ENCODE data around the gene PLPPR5. TPM values are rescaled to one million over a fixed set of nuclear protein-coding genes. Genes with fewer than 3 reads are reported as not detected.

PLPPR5 gene
- total RNA-seq, 1 donor from 2014 or later = not detected

DNA sequence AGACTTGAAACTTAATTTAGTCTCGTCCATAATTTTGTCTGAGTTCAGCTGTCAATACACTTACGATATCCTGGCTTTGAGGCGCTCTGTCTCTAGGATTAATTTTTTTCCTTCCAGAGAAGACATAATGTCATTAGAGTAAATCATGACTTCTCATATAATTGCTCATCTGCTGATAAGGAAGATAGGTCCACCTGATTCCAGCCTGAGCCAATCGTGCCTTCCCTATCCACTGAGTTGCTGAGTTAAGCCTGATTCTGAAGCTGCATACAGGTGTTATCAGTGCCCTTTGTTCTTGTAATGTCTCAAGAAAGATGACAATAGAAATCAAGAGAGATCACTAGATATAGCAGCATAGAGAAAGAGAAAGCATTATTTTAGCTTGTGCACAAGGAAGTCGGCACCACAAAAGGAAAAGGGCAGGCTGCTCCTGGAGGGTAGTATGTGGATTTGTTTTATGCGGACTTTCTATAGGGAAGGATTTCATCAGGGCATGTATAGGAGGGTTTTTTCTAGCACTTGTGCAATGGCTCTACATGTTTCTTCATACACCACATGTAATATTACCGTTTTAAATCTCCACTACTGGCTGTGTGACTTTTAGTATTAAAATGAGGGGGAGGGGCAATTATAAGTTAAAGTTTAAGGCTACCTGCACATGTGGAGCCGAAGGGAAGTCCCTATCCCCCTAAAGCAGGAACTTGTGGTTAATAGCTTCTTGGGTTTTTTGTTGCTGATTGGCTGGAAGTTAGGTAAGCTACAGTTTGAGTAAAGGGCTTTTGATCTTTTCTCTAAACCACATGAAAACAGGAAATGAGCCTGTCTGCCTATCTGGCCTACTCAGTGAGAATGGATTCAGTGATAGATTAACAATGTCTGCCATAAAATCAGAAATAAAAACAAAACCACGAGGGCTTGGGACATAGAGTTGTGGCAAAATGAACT lies 133.4 kb downstream of the PLPPR5 start:
- Mint-ChIP-seq H3K4me3 (ENCODE audit: unreplicated experiment) (no peak overlapping the region), H3K4me1 (ENCODE audit: low read depth) (no peaks in the 10 kb centered on the region), H3K27ac (ENCODE audit: unreplicated experiment) (no peak overlapping the region), H3K36me3 (ENCODE audit: low read depth) (no peaks in the 10 kb centered on the region), H3K9me3 (ENCODE audit: low read depth) (no peaks in the 10 kb centered on the region), H3K27me3 (ENCODE audit: low read depth) (peaks cover 5% of the 10 kb centered on the region)
- DNase-seq (ENCODE audit: low spot score) = no peak
- TF ChIP-seq, protein P1, sequence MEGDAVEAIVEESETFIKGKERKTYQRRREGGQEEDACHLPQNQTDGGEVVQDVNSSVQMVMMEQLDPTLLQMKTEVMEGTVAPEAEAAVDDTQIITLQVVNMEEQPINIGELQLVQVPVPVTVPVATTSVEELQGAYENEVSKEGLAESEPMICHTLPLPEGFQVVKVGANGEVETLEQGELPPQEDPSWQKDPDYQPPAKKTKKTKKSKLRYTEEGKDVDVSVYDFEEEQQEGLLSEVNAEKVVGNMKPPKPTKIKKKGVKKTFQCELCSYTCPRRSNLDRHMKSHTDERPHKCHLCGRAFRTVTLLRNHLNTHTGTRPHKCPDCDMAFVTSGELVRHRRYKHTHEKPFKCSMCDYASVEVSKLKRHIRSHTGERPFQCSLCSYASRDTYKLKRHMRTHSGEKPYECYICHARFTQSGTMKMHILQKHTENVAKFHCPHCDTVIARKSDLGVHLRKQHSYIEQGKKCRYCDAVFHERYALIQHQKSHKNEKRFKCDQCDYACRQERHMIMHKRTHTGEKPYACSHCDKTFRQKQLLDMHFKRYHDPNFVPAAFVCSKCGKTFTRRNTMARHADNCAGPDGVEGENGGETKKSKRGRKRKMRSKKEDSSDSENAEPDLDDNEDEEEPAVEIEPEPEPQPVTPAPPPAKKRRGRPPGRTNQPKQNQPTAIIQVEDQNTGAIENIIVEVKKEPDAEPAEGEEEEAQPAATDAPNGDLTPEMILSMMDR (IDR thresholded peaks at IDR 0.05) = no peak

DNA sequence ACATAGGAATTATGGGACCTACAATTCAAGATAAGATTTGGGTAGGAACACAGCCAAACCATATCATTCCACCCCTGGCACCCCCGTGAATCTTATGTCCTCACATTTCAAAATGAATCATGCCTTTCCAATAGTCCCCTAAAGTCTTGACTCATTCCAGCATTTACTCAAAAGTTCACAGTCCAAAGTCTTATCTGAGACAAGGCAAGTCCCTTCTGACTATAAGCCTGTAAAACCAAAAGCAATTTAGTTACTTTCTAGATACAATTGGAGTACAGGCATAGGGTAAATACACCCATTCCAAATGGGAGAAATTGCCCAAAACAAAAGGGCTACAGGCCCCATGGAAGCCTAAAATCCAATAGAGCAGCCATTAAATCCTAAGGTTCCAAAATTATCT lies 138.9 kb downstream of the PLPPR5 start:
- TF ChIP-seq, protein P1 (IDR thresholded peaks at IDR 0.05) = no peak
- H3K36me3 Mint-ChIP-seq (ENCODE audit: low read depth) = no peaks in the 10 kb centered on the region
- H3K27ac Mint-ChIP-seq (ENCODE audit: unreplicated experiment) = no peak overlapping the region
- no peaks in the 10 kb centered on the region for H3K4me1 Mint-ChIP-seq (ENCODE audit: low read depth)
- peaks cover 9% of the 10 kb centered on the region for H3K27me3 Mint-ChIP-seq (ENCODE audit: low read depth)
- no peak for DNase-seq (ENCODE audit: low spot score)
- H3K9me3 Mint-ChIP-seq (ENCODE audit: low read depth) = peaks cover 3% of the 10 kb centered on the region
- no peak overlapping the region for H3K4me3 Mint-ChIP-seq (ENCODE audit: unreplicated experiment)

DNA sequence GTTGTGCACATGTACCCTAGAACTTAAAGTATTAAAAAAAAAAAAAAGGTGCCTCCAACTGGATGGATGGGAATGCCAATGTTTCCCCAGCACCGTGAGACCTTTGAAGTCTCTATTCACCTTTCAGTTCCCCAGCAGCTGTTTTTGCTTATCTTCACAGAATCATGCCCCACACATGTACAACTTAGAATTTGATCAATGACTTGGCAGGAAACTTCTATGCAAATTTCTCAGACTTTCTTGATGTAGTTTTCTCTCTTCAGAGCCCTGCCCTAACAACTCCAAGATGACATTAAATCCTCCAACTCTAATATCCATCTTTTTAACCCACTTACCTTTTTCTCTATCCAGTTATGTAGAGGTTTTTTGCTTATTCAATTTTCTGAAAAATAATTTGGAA lies 144.3 kb downstream of the PLPPR5 start:
- DNase-seq (ENCODE audit: low spot score) = no peak
- TF ChIP-seq, protein P1 (IDR thresholded peaks at IDR 0.05) = no peak

DNA sequence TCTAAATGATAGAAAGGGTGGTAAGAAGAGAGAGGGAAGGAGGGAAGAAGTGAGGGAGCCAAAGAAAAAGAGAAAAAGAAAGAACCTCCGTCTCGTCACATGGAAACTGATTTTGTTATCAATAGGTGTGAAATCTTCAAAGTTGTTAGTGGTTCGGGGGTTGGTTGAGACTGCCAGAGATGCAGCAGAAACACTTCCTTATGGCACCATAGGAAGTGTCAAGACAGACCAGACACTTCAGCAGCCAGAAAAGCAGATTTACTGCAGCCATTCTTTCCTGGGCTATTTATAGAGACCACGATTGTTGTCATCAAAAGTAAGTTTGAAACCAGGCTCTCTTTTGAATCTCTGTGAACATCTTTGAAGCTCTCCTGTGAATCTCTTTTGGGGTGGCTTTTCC lies 150.5 kb downstream of the PLPPR5 start:
- Mint-ChIP-seq H3K27me3 (ENCODE audit: low read depth) (peaks cover 24% of the 10 kb centered on the region), H3K9me3 (ENCODE audit: low read depth) (no peaks in the 10 kb centered on the region), H3K27ac (ENCODE audit: unreplicated experiment) (no peak overlapping the region), H3K4me3 (ENCODE audit: unreplicated experiment) (no peak overlapping the region), H3K4me1 (ENCODE audit: low read depth) (no peaks in the 10 kb centered on the region), H3K36me3 (ENCODE audit: low read depth) (no peaks in the 10 kb centered on the region)
- TF ChIP-seq, protein P1 (IDR thresholded peaks at IDR 0.05) = no peak
- no peak for DNase-seq (ENCODE audit: low spot score)

More for the DNA sequence above, 144.3 kb downstream of the PLPPR5 start:
- H3K36me3 Mint-ChIP-seq (ENCODE audit: low read depth) = no peaks in the 10 kb centered on the region
- H3K9me3 Mint-ChIP-seq (ENCODE audit: low read depth) = peaks cover 2% of the 10 kb centered on the region
- H3K4me1 Mint-ChIP-seq (ENCODE audit: low read depth) = no peaks in the 10 kb centered on the region
- H3K27ac Mint-ChIP-seq (ENCODE audit: unreplicated experiment) = no peak overlapping the region
- H3K27me3 Mint-ChIP-seq (ENCODE audit: low read depth) = peaks cover 19% of the 10 kb centered on the region
- no peak overlapping the region for H3K4me3 Mint-ChIP-seq (ENCODE audit: unreplicated experiment)

DNA sequence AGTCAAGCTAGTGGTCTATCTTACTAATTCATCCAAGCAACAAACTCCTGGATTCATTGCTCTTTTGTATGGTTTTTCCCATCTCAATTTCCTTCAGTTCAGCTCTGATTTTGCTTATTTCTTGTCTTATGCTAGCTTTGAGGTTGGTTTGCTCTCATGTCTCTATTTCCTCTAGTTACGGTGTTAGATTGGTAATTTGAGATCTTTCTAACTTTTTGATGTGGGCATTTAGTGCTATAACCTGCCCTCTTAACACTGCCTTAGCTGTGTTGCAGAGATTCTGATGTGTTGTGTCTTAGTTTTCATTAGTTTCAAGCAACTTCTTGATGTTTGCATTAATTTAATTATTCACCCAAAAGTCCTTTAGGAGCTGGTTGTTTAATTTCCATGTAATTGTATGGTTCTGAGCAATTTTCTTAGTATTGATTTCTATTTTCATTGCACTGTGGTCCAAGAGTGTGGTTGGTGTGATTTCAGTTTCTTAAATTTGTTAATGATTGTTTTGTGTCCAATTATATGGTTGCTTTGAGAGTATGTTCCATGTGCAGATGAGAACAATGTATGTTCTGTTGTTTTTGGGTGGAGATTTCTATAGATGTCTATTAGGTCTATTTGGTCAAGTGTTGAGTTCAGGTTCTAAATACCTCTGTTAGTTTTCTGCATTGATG lies 154.6 kb downstream of the PLPPR5 start:
- no peak overlapping the region for H3K27ac Mint-ChIP-seq (ENCODE audit: unreplicated experiment)
- no peaks in the 10 kb centered on the region for H3K9me3 Mint-ChIP-seq (ENCODE audit: low read depth)
- TF ChIP-seq, protein P1 (IDR thresholded peaks at IDR 0.05) = no peak
- H3K4me3 Mint-ChIP-seq (ENCODE audit: unreplicated experiment) = no peak overlapping the region
- H3K36me3 Mint-ChIP-seq (ENCODE audit: low read depth) = no peaks in the 10 kb centered on the region
- DNase-seq (ENCODE audit: low spot score) = no peak
- peaks cover 12% of the 10 kb centered on the region for H3K27me3 Mint-ChIP-seq (ENCODE audit: low read depth)
- H3K4me1 Mint-ChIP-seq (ENCODE audit: low read depth) = no peaks in the 10 kb centered on the region
